Erythroblast (primary cell): ENCODE results near the gene BEND6.

ENCODE experiments used
- GATA1 ChIP-seq: IDR thresholded peaks from 2 replicates; pipeline ENCODE4 v1.6.1; 2011; ENCODE audit warnings: low read depth, mild to moderate bottlenecking, control low read depth, low read length, moderate library complexity
- POLR2A ChIP-seq: IDR thresholded peaks from 2 replicates; pipeline ENCODE4 v1.6.1; 2011; ENCODE audit warnings: mild to moderate bottlenecking, low read length

GRCh38 chr6:56927538-56928453 lies 27.1 kb upstream of the BEND6 start:
- TF ChIP-seq POLR2A (no peak), GATA1 (no peak)
